GM10266 (cell line): ENCODE results near the gene ISOC2.

Experiments used
- DNase-seq: peaks from one replicate; pipeline ENCODE4 v3.0.0; 2012; ENCODE audit errors: extremely low spot score
- CTCF ChIP-seq: IDR thresholded peaks from 2 replicates; pipeline ENCODE4 v1.5.1; 2012; ENCODE audit warnings: mild to moderate bottlenecking, low read depth; ENCODE audit not compliant: control insufficient read depth, insufficient read depth; ENCODE audit errors: missing control alignments

The ISOC2 gene

GRCh38 chr19:55488986-55489710 is 27.7 kb upstream of the ISOC2 start:
- no peak for TF ChIP-seq CTCF
- DNase-seq, result peak; percentile 31

- peak; percentile 49 for DNase-seq
- no peak for TF ChIP-seq CTCF
These were observed 26.7 kb upstream of the ISOC2 start, which contains the start of gene SSC5D for GRCh38 chr19:55487924-55488687. Gene SSC5D, plus strand, starts transcription at chr19:55488436. Its CDS starts 154 bp downstream, at chr19:55488590.

GRCh38 chr19:55486971-55487923 is 25.8 kb upstream of the ISOC2 start:
- no peak for TF ChIP-seq CTCF
- DNase-seq, result peak; percentile 37

DNA sequence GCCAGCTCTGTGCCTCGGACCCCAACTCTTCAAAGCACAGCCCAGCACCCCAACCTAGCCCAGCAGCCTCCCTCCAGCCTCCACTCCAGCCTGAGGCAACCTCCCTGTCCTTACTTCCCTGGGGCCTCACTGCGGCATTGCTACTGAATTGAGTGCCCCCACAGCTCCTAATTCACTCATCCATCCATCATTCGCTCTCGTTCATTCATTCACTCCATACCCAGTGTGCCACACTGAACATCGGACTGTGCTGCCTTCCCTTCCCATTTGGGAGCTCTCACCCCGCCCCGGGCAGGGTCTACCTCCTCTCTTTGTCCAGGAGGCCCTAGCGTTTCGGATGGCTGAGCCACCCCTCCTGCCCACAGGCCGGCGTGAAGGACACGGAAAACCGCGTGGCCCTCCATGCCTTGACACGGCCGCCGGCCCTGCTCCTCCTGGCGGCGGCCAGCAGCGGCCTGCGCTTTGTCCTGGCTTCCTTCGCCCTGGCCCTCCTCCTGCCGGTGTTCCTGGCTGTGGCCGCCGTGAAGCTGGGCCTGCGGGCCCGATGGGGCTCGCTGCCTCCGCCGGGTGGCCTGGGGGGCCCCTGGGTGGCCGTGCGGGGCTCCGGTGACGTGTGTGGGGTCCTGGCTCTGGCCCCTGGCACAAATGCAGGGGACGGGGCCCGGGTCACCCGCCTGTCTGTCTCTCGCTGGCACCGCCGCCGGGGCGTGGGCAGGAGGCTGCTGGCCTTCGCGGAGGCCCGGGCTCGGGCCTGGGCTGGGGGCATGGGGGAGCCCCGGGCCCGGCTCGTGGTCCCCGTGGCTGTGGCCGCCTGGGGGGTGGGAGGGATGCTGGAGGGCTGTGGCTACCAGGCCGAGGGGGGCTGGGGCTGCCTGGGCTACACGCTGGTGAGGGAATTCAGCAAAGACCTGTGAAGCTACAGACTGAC is 24.9 kb upstream of the ISOC2 start:
- TF ChIP-seq CTCF, result no peak
- DNase-seq, result peak; percentile 38

- DNase-seq, result no peak
- no peak for TF ChIP-seq CTCF
These were observed 24.1 kb upstream of the ISOC2 start for GRCh38 chr19:55485439-55486011.
